ENCODE measurements around the gene SLC1A3. TPM values are rescaled to one million over a fixed set of nuclear protein-coding genes. Genes with fewer than 3 reads are reported as not detected.
A peak's percentile ranks its signal among the peaks of the same experiment; 100 is the strongest.

SLC1A3 gene
- total and polyA plus RNA-seq, 8 donors: 12.1 to 31.7 (median 20.7) TPM

- no peak overlapping the region for H3K4me3 ChIP-seq
- DNase-seq (no peak), ATAC-seq (no peak)
- H3K36me3 ChIP-seq: peaks cover 0 to 4% of the 10 kb centered on the region in 2 donors
- no peaks in the 10 kb centered on the region for H3K9me3 ChIP-seq
- no peak for TF ChIP-seq CTCF (IDR thresholded peaks at IDR 0.05)
- intact Hi-C loops (cut with DNase I): no loop called here
- no peaks in the 10 kb centered on the region for H3K27me3 ChIP-seq
- no peak overlapping the region for H3K27ac ChIP-seq
- peaks cover 6 to 30% of the 10 kb centered on the region in 2 donors for H3K4me1 ChIP-seq
Observed at GRCh38 chr5:36660397-36661049, 54.1 kb downstream of the SLC1A3 start.

- Histone ChIP-seq H3K4me1 (peaks cover 6 to 20% of the 10 kb centered on the region in 2 donors), H3K27me3 (no peaks in the 10 kb centered on the region), H3K27ac (no peak overlapping the region), H3K36me3 (peaks cover 0 to 4% of the 10 kb centered on the region in 2 donors), H3K4me3 (no peak overlapping the region), H3K9me3 (no peaks in the 10 kb centered on the region)
- no peak for TF ChIP-seq CTCF (IDR thresholded peaks at IDR 0.05)
- ATAC-seq (no peak), DNase-seq (no peak)
- intact Hi-C loops (cut with DNase I): no loop called here
Observed at GRCh38 chr5:36661456-36662220, 55.2 kb downstream of the SLC1A3 start.

- Histone ChIP-seq H3K27ac (no peak overlapping the region), H3K4me1 (peaks cover 6 to 13% of the 10 kb centered on the region in 2 donors), H3K4me3 (no peak overlapping the region), H3K9me3 (no peaks in the 10 kb centered on the region), H3K36me3 (peaks cover 0 to 4% of the 10 kb centered on the region in 2 donors), H3K27me3 (no peaks in the 10 kb centered on the region)
- no peak for ATAC-seq
- intact Hi-C loops (cut with DNase I): no loop called here
- peak in 1 of 4 donors; percentile 50 for DNase-seq
- TF ChIP-seq CTCF (IDR thresholded peaks at IDR 0.05): no peak
Observed at GRCh38 chr5:36662291-36662851, 56.0 kb downstream of the SLC1A3 start.

- no peak for DNase-seq
- TF ChIP-seq CTCF (IDR thresholded peaks at IDR 0.05): no peak
- peak; percentile 23 for ATAC-seq
- Histone ChIP-seq H3K9me3 (no peaks in the 10 kb centered on the region), H3K27me3 (no peaks in the 10 kb centered on the region), H3K36me3 (peaks cover 0 to 4% of the 10 kb centered on the region in 2 donors), H3K27ac (no peak overlapping the region), H3K4me3 (no peak overlapping the region), H3K4me1 (no peaks in the 10 kb centered on the region)
- intact Hi-C loops (cut with DNase I): no loop called here
Observed at GRCh38 chr5:36664766-36665165, 58.4 kb downstream of the SLC1A3 start.

GRCh38 chr5:36665628-36666027 is 59.2 kb downstream of the SLC1A3 start:
- no peak for ATAC-seq
- no peak for DNase-seq
- TF ChIP-seq CTCF (IDR thresholded peaks at IDR 0.05): no peak
- intact Hi-C loops (cut with DNase I): no loop called here
- H3K27me3 ChIP-seq: no peaks in the 10 kb centered on the region
- H3K36me3 ChIP-seq: peaks cover 0 to 4% of the 10 kb centered on the region in 2 donors
- no peaks in the 10 kb centered on the region for H3K9me3 ChIP-seq
- no peak overlapping the region for H3K27ac ChIP-seq
- H3K4me1 ChIP-seq: no peaks in the 10 kb centered on the region
- H3K4me3 ChIP-seq: no peak overlapping the region
